Erythroblast (primary cell): ENCODE results near the gene ACBD3.

Experiments
- GATA1 ChIP-seq: IDR thresholded peaks from 2 replicates; pipeline ENCODE4 v1.6.1; 2011; ENCODE audit warnings: low read depth, mild to moderate bottlenecking, control low read depth, low read length, moderate library complexity
- POLR2A ChIP-seq: IDR thresholded peaks from 2 replicates; pipeline ENCODE4 v1.6.1; 2011; ENCODE audit warnings: mild to moderate bottlenecking, low read length

GRCh38 chr1:226181996-226182714 lies 4.4 kb downstream of the ACBD3 start:
- TF ChIP-seq POLR2A (no peak), GATA1 (no peak)
